ENCODE measurements around the gene CNN3.

Gene CNN3

GRCh38 chr1:94887106-94887505 is 39.8 kb downstream of the CNN3 start:
- DNase-seq, result no peak

DNA sequence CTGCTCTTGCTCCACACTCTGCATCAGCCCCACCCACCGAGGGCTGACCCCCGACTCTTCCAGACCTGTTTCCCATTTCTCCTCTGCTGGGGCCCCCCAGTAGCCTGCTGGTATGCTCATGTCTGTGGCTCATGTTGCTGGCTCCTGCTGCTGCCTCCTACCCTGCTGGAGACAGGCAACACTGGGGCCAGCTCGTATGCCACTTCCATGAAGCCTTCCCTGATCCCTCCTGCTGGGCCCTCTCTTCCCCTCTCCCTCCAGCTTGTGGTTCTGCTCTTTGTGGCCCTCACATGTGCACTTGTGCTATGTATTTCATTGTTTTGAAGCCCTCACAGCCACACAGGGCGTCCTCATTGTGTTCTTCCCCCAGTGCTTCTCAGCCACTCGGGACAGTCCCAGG is 40.5 kb downstream of the CNN3 start:
- no peak for DNase-seq

GRCh38 chr1:94884507-94884906 is 42.4 kb downstream of the CNN3 start:
- DNase-seq, result no peak

DNA sequence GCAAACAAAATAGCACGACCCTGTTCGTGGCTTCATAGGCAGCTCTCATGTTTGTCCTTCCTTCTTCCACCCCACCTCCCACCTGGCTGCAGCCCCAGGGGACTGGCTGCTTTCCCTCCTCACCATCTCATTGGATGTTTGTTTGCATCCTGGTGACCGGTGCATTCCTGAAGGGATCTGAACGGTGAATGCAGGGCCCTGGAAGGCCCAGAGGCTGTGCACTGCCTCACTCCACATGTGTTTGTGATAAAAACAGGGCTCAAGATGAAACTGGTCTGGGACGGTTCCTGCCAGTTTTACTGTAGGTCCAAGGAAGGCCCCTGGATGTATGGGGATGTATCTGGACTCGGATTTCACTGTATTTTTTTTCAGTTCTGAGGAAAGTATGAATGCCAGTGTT is 42.8 kb downstream of the CNN3 start:
- no peak for DNase-seq

DNA sequence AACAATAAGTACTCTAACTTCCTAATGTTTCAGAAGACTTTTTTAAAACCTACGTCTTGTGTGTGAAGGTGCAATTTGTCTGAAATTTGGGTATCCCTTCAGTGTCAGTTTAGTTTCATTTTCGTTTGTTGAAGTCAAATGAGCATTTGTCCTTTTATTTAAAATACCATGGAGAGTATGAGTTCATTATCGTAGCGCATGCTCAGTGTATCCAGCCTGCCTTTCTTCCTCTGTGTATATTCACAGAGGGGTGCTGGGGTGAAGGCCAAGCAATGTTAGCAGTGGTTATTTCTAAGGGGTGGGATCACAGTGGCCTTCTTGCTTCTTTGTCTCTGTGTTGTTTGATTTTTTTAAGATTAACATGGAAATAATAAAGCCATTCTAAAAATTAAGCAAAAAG is 43.2 kb downstream of the CNN3 start:
- no peak for DNase-seq

DNA sequence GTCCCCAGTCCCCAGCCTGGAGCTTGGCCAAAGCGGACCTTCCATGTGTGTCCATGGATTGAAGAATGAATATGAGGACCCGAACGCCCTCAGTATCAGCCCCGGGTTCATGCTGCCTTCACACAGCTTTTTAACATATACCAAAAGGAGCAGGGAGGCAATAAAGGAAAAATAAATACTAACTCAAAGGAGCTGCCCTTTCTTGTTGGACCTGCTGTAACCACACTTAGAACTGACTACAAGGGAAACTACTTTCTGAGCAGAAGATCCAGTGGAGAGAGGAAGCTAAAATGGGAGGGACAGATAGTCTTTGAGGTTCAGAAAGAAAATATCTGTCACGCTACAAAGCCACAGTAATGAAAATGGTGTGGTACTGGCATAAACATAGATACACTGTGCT is 48.6 kb downstream of the CNN3 start:
- DNase-seq, result no peak

DNA sequence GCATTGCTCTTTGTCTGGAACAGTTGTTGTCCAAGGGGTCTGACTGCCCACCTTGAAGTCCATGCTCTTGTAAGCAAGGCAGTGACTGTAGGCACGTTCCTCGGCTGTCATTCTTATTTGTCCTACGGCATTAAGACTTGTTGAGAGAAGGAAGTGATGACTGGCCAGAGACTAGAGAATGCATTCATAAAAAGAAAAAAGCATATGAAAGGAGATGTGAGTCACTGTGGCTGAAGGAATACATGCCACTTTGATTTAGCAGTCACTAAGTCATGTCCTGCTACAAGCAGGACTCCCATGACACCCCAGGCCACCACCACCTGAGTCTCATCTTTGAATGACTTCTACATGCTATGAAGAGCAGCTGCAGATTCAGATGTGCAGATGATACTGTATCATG is 50.5 kb downstream of the CNN3 start:
- DNase-seq, result no peak

- DNase-seq, result no peak
Measured at GRCh38 chr1:94875794-94876193, 51.1 kb downstream of the CNN3 start.

GRCh38 chr1:94874423-94874822 is 52.5 kb downstream of the CNN3 start:
- no peak for DNase-seq

GRCh38 chr1:94873520-94874351 is 53.2 kb downstream of the CNN3 start:
- no peak for DNase-seq

GRCh38 chr1:94872771-94873495 is 54.0 kb downstream of the CNN3 start:
- DNase-seq, result no peak

DNA sequence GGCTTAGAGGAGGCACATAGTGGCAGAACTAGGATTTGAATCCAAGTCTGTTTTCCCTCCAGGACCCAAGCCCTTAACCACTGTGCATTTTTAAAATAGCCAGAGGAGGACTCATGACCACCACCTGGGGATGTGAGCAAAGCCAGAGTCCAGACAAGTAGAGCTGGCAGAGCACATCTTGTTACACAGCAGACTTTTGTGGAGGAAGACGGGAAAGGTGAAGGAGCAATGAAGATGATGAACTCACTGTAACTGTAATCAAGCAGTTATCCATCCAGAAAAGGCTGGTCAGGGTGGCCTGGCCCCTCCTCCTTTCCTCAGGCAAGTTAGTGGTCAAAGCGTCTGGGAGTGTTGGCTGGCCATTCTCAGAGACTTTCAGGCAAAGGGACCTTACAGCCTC is 55.9 kb downstream of the CNN3 start:
- no peak for DNase-seq

DNA sequence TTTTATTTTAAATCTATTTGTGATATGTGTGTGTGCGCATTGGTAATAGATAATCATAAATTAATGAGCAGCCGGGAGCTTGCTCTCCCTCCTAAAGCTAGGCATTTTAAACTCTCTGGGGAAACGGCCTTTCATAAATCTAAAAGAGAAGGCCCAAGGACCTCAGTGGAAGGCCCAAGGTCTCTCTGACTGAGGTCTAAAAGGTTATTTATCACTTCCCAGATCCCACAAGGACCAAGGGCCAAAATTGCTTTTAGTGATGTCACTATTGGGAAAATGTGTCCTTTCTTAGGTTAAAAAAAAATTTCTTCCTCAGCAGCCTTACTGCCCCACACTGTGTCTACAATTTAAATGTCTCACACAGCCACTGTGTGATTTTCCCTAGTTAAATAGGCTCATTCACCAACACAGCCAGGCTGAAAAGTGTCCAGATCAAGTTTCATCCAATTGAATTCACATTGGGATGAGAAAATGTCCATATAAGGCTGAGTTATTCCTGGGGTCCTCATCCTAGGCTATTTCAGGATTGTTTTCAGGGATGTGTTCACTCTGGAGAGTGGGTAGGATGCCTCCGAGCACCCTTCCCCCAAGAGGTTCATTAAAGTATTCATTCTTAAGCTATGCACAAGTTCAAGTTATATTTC is 60.6 kb downstream of the CNN3 start:
- no peak for DNase-seq

DNA sequence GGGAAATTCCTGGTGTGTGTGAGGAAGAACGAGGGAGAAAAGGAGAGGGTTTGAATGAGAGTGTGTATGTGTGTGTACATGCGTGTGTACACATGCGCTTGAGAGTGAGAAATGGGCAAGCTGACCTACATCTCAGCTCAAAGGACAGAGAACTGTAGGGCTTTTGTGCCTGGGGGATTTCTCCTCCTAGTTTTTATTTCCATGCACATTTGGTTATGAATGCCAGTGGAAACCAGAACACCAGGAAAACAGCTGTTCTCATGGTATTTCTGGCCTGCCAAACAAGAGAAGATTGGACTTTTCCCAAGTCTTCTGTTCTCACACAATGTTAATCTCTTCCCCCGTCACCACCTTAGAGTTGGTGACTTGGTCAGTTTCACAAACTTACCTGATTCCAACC is 61.5 kb downstream of the CNN3 start:
- DNase-seq, result no peak

- no peak for DNase-seq
Measured at GRCh38 chr1:94864821-94865220, 62.1 kb downstream of the CNN3 start.

DNA sequence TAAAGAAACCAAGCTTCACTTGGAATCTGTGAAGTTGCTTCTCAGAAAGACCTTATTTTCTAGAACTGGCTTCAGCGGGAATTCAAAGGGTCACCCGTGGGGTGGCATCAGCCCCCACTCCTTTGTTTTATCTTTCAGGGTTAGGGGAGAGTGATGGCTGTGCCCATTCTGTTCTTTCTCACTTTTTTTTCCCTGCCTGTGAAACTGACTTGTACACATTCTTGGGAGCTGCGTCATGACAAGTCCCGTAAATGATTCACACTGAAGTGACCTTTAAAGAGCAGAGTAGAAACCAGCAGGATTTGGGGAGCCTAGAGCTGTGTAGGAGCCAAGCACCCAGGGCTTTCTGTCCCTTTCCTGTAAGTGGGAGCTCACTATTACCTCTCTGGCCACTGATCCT is 63.0 kb downstream of the CNN3 start:
- no peak for DNase-seq

DNA sequence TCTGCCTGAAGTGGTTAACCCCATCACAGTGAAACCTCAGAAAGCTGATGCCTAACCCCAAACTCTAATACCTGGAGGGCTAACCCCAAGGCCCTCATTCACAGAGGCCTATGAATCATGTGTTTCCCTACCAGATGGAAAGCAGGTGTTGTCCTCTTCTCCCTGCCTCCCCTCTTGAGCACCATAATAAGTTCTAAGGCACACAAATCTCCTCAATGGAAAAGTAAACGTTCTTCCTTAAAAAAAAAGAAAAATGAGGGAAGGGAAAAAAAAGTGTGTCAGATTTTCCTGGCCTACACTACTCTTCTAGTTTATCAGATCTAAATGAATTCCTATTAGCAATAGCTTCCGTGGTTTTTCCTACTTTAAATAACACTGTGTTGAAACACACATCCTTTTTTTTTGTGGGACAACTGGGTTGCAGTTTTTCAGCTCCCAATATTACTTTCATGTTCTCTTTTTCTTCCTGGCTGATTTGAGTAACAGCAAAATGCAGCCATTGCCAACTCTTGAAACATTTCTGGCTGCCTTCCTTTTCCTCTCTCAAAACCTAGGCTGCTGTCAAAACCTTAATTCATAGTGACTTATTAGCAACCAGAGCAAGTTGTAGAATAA is 63.5 kb downstream of the CNN3 start:
- DNase-seq, result no peak

GRCh38 chr1:94862718-94863117 is 64.2 kb downstream of the CNN3 start:
- no peak for DNase-seq

GRCh38 chr1:94859174-94859573 is 67.7 kb downstream of the CNN3 start:
- no peak for DNase-seq

DNA sequence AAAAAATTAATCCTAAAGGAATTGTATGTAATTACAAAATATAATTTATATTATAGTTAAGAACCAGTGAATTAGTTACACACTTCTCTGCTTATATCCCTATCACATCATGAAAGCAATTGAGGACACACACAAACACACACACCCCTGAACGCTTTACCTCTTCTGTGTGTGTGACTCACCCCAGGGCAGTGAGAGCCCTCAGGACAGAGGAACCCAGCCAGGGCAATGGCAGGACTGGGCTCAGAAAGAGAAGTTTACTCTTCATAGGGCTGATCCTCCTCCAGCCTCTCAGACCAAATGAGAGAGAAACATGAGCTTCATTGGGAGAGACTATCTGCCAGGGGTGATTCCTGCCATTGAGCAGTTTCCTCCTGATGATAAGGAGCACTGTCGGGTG is 68.6 kb downstream of the CNN3 start:
- no peak for DNase-seq

DNA sequence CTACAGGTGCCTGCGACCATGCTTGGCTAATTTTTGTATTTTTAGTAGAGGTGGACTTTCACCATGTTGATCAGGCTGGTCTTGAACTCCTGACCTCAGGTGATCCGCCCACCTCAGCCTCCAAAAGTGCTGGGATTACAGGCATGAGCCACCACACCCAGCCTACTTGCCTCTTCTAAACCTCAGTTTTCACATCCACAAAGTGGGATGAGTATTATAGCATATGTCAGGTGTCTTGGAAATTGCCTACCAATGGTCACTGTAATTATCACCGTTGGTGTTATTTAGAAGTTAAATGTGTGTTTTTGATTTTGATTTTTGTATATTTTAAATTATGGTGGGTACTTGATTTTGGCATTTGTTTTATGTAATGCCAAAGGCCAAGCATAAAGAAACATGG is 70.0 kb downstream of the CNN3 start:
- no peak for DNase-seq

- no peak for DNase-seq
Measured at GRCh38 chr1:94856004-94856403, 70.9 kb downstream of the CNN3 start.

- DNase-seq, result no peak
Measured at GRCh38 chr1:94855307-94855700, 71.6 kb downstream of the CNN3 start.
